ENCODE data around the gene IDE.
"Not testable (repeated sequence)": the region's sequence is repeated elsewhere in the genome, so short reads cannot be mapped to it uniquely, and the experiment has no call there.

IDE gene

DNA sequence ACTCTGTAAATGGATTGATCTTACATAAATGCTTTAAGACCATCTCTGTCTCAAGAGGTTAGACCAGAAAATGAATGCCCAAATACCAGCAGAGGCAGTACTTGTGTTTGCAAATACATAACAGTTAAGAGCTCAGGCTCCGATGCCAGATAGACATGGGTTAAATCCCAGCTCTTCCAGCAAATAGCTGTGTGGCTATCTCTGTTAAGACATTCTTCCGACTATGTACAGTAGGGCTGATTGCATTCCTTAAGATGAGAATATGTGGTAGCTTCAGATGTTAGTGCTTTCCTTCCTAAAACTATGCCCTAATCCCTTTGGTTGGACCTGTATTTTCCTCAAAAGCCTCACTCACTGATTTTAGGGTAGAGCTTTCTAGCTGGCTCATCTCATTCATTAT is 2.2 kb downstream of the IDE start:
- Histone ChIP-seq H3K27ac (ENCODE audit: low read depth, low read length) (no peak overlapping the region), H3K4me2 (ENCODE audit: low read depth, low read length, poor library complexity, severe bottlenecking) (peak overlapping the region; percentile 76), H2AFZ (ENCODE audit: low read depth, low read length, severe bottlenecking) (no peak overlapping the region), H3K4me3 (ENCODE audit: insufficient read depth, low read length, poor library complexity, severe bottlenecking) (no peak overlapping the region), H3K9me3 (ENCODE audit: insufficient read depth, low read length) (no peaks in the 10 kb centered on the region), H3K27me3 (ENCODE audit: low read length) (no peaks in the 10 kb centered on the region), H3K9ac (ENCODE audit: low read length) (no peak overlapping the region), H3F3A (ENCODE audit: insufficient read depth) (peaks cover 3% of the 10 kb centered on the region; the same call in 1 of the 2 replicates), H3K79me2 (ENCODE audit: insufficient read depth, low read length) (peaks cover 65% of the 10 kb centered on the region), H3K9me2 (replicated peaks; ENCODE audit: insufficient read depth, low read length) (no peaks in the 10 kb centered on the region), H3K36me3 (ENCODE audit: low read length) (no peaks in the 10 kb centered on the region), H4K20me1 (ENCODE audit: low read depth, low read length) (no peaks in the 10 kb centered on the region)
- TF ChIP-seq, protein P1, sequence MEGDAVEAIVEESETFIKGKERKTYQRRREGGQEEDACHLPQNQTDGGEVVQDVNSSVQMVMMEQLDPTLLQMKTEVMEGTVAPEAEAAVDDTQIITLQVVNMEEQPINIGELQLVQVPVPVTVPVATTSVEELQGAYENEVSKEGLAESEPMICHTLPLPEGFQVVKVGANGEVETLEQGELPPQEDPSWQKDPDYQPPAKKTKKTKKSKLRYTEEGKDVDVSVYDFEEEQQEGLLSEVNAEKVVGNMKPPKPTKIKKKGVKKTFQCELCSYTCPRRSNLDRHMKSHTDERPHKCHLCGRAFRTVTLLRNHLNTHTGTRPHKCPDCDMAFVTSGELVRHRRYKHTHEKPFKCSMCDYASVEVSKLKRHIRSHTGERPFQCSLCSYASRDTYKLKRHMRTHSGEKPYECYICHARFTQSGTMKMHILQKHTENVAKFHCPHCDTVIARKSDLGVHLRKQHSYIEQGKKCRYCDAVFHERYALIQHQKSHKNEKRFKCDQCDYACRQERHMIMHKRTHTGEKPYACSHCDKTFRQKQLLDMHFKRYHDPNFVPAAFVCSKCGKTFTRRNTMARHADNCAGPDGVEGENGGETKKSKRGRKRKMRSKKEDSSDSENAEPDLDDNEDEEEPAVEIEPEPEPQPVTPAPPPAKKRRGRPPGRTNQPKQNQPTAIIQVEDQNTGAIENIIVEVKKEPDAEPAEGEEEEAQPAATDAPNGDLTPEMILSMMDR (IDR thresholded peaks at IDR 0.05; ENCODE audit: insufficient read depth, low read length, poor library complexity, severe bottlenecking) = no peak
- TF ChIP-seq EZH2phosphoT487 (conservative IDR thresholded peaks at IDR 0.05; ENCODE audit: low read length) = no peak

DNA sequence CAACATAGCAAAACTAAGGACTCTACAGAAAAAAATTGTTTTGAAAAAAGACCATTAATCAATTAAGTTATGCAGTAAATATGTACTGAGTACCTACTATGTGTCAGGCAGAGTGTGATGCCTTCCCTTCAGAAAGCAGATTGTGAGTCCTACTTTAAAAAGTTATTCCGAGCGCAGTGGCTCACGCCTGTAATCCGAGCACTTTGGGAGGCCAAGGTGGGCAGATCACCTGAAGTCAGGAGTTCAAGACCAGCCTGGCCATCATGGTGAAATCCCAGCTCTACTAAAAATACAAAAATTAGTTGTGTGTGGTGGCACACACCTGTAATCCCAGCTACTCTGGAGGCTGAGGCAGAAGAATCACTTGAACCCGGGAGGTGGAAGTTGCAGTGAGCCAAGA is 4.2 kb downstream of the IDE start:
- H3K9me2 ChIP-seq (replicated peaks; ENCODE audit: insufficient read depth, low read length); H3K4me3 ChIP-seq (ENCODE audit: insufficient read depth, low read length, poor library complexity, severe bottlenecking); H4K20me1 ChIP-seq (ENCODE audit: low read depth, low read length); H3K27me3 ChIP-seq (ENCODE audit: low read length); H3K9ac ChIP-seq (ENCODE audit: low read length); H2AFZ ChIP-seq (ENCODE audit: low read depth, low read length, severe bottlenecking); H3F3A ChIP-seq (ENCODE audit: insufficient read depth); H3K27ac ChIP-seq (ENCODE audit: low read depth, low read length); H3K36me3 ChIP-seq (ENCODE audit: low read length); H3K4me2 ChIP-seq (ENCODE audit: low read depth, low read length, poor library complexity, severe bottlenecking); H3K9me3 ChIP-seq (ENCODE audit: insufficient read depth, low read length): not testable (repeated sequence)
- H3K79me2 ChIP-seq (ENCODE audit: insufficient read depth, low read length) = peaks cover 81% of the 10 kb centered on the region

DNA sequence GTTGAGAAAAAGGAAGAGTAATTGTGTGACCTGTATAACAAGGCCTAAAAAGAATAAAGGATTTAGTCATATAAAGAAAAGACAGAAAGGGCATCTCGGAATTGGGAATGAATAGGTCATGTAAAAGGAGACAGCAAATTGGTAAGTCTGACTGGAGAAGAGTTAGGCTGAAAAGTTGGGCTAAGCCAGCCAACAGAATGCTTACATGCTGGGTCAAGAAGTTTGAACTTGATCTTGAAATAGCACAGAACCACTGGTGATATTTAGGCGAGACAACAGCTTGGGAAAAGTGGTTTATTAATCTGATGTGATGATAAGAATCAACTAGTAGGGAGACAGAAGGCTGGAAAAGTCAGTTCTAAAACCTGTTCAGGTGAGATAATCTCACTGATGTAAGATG is 4.8 kb downstream of the IDE start:
- Histone ChIP-seq H3K9ac (ENCODE audit: low read length) (no peak overlapping the region), H3K36me3 (ENCODE audit: low read length) (no peaks in the 10 kb centered on the region), H3K27ac (ENCODE audit: low read depth, low read length) (no peak overlapping the region), H4K20me1 (ENCODE audit: low read depth, low read length) (no peaks in the 10 kb centered on the region), H3K4me3 (ENCODE audit: insufficient read depth, low read length, poor library complexity, severe bottlenecking) (no peak overlapping the region), H3F3A (ENCODE audit: insufficient read depth) (peaks cover 3% of the 10 kb centered on the region; the same call in 1 of the 2 replicates), H3K9me2 (replicated peaks; ENCODE audit: insufficient read depth, low read length) (no peaks in the 10 kb centered on the region), H3K9me3 (ENCODE audit: insufficient read depth, low read length) (no peaks in the 10 kb centered on the region), H3K27me3 (ENCODE audit: low read length) (no peaks in the 10 kb centered on the region), H3K4me2 (ENCODE audit: low read depth, low read length, poor library complexity, severe bottlenecking) (no peak overlapping the region), H2AFZ (ENCODE audit: low read depth, low read length, severe bottlenecking) (no peak overlapping the region), H3K79me2 (ENCODE audit: insufficient read depth, low read length) (peaks cover 87% of the 10 kb centered on the region)
- TF ChIP-seq, protein P1 (IDR thresholded peaks at IDR 0.05; ENCODE audit: insufficient read depth, low read length, poor library complexity, severe bottlenecking) = no peak
- no peak for TF ChIP-seq EZH2phosphoT487 (conservative IDR thresholded peaks at IDR 0.05; ENCODE audit: low read length)

- H3K9ac ChIP-seq (ENCODE audit: low read length) = no peak overlapping the region
- H3K79me2 ChIP-seq (ENCODE audit: insufficient read depth, low read length) = peaks cover 86% of the 10 kb centered on the region
- no peak overlapping the region for H3K4me2 ChIP-seq (ENCODE audit: low read depth, low read length, poor library complexity, severe bottlenecking)
- no peaks in the 10 kb centered on the region for H3K9me2 ChIP-seq (replicated peaks; ENCODE audit: insufficient read depth, low read length)
- no peak overlapping the region; the same call in 1 of the 2 replicates for H3K27ac ChIP-seq (ENCODE audit: low read depth, low read length)
- H3K4me3 ChIP-seq (ENCODE audit: insufficient read depth, low read length, poor library complexity, severe bottlenecking) = no peak overlapping the region
- no peaks in the 10 kb centered on the region for H3K9me3 ChIP-seq (ENCODE audit: insufficient read depth, low read length)
- H3F3A ChIP-seq (ENCODE audit: insufficient read depth) = peaks cover 3% of the 10 kb centered on the region; the same call in 1 of the 2 replicates
- H2AFZ ChIP-seq (ENCODE audit: low read depth, low read length, severe bottlenecking) = no peak overlapping the region
- TF ChIP-seq, protein P1 (IDR thresholded peaks at IDR 0.05; ENCODE audit: insufficient read depth, low read length, poor library complexity, severe bottlenecking) = no peak
- no peak for TF ChIP-seq EZH2phosphoT487 (conservative IDR thresholded peaks at IDR 0.05; ENCODE audit: low read length)
- no peaks in the 10 kb centered on the region for H3K36me3 ChIP-seq (ENCODE audit: low read length)
- no peaks in the 10 kb centered on the region for H3K27me3 ChIP-seq (ENCODE audit: low read length)
- no peaks in the 10 kb centered on the region for H4K20me1 ChIP-seq (ENCODE audit: low read depth, low read length)
Measured at GRCh38 chr10:92567952-92568600, 5.8 kb downstream of the IDE start.
